GM10266 (cell line): ENCODE measurements around the gene KLHL29.

Source experiments
- DNase-seq: peaks from one replicate; pipeline ENCODE4 v3.0.0; 2012; ENCODE audit errors: extremely low spot score
- CTCF ChIP-seq: IDR thresholded peaks from 2 replicates; pipeline ENCODE4 v1.5.1; 2012; ENCODE audit warnings: mild to moderate bottlenecking, low read depth; ENCODE audit not compliant: control insufficient read depth, insufficient read depth; ENCODE audit errors: missing control alignments

The KLHL29 gene

GRCh38 chr2:23536326-23536725, 151.3 kb downstream of the KLHL29 start:
- DNase-seq: no peak

GRCh38 chr2:23537991-23538390, 153.0 kb downstream of the KLHL29 start:
- TF ChIP-seq CTCF: no peak
- no peak for DNase-seq

More at GRCh38 chr2:23536326-23536725, 151.3 kb downstream of the KLHL29 start:
- TF ChIP-seq CTCF: no peak

GRCh38 chr2:23538566-23538965, 153.6 kb downstream of the KLHL29 start:
- no peak for DNase-seq
- TF ChIP-seq CTCF: no peak

GRCh38 chr2:23540804-23541360, 155.9 kb downstream of the KLHL29 start:
- TF ChIP-seq CTCF: no peak

GRCh38 chr2:23541503-23542229, 156.7 kb downstream of the KLHL29 start:
- no peak for TF ChIP-seq CTCF
- no peak for DNase-seq

More at GRCh38 chr2:23540804-23541360, 155.9 kb downstream of the KLHL29 start:
- DNase-seq: no peak

- DNase-seq: no peak
- TF ChIP-seq CTCF: no peak
Measured at GRCh38 chr2:23542230-23542789, 157.3 kb downstream of the KLHL29 start.

- no peak for DNase-seq
Measured at GRCh38 chr2:23543302-23543701, 158.3 kb downstream of the KLHL29 start.

More at GRCh38 chr2:23543302-23543701, 158.3 kb downstream of the KLHL29 start:
- no peak for TF ChIP-seq CTCF
